Fibroblast of skin of right quadriceps (primary cell): Measurements from ENCODE around the gene ARHGAP22.

Experiments used
- DNase-seq: peaks from one replicate; pipeline ENCODE4 v3.0.0-alpha.2; 2013

Gene ARHGAP22

GRCh38 chr10:48495282-48496045, 109.4 kb downstream of the ARHGAP22 start:
- no peak for DNase-seq

- DNase-seq = no peak
Measured at GRCh38 chr10:48494611-48495010, 110.3 kb downstream of the ARHGAP22 start.

- no peak for DNase-seq
Measured at GRCh38 chr10:48494073-48494472, 110.8 kb downstream of the ARHGAP22 start.

GRCh38 chr10:48493083-48493871, 111.6 kb downstream of the ARHGAP22 start:
- no peak for DNase-seq

- DNase-seq = no peak
Measured at GRCh38 chr10:48492201-48492600, 112.7 kb downstream of the ARHGAP22 start.

GRCh38 chr10:48491392-48492139, 113.3 kb downstream of the ARHGAP22 start:
- DNase-seq = no peak

- DNase-seq = no peak
Measured at GRCh38 chr10:48490946-48491345, 113.9 kb downstream of the ARHGAP22 start.

GRCh38 chr10:48490571-48490940, 114.3 kb downstream of the ARHGAP22 start:
- no peak for DNase-seq

- no peak for DNase-seq
Measured at GRCh38 chr10:48489099-48489498, 115.8 kb downstream of the ARHGAP22 start.

GRCh38 chr10:48487244-48487643, 117.6 kb downstream of the ARHGAP22 start:
- DNase-seq = no peak

- no peak for DNase-seq
Measured at GRCh38 chr10:48485711-48486110, 119.2 kb downstream of the ARHGAP22 start.

GRCh38 chr10:48484911-48485310, 120.0 kb downstream of the ARHGAP22 start:
- no peak for DNase-seq

- no peak for DNase-seq
Measured at GRCh38 chr10:48482207-48482606, 122.7 kb downstream of the ARHGAP22 start.

- no peak for DNase-seq
Measured at GRCh38 chr10:48481385-48481784, 123.5 kb downstream of the ARHGAP22 start.

- DNase-seq = no peak
Measured at GRCh38 chr10:48480397-48481374, 124.2 kb downstream of the ARHGAP22 start.

GRCh38 chr10:48478980-48479811, 125.7 kb downstream of the ARHGAP22 start:
- no peak for DNase-seq

- no peak for DNase-seq
Measured at GRCh38 chr10:48478469-48478868, 126.4 kb downstream of the ARHGAP22 start.

GRCh38 chr10:48477616-48478015, 127.3 kb downstream of the ARHGAP22 start:
- DNase-seq = no peak

- DNase-seq = no peak
Measured at GRCh38 chr10:48477141-48477540, 127.7 kb downstream of the ARHGAP22 start.

GRCh38 chr10:48476279-48476982, 128.4 kb downstream of the ARHGAP22 start:
- DNase-seq = no peak

GRCh38 chr10:48475943-48476278, 129.0 kb downstream of the ARHGAP22 start:
- DNase-seq = no peak
